Mesenchymal stem cell (in vitro differentiated cells and primary cell): ENCODE data around the gene GDPD2.
A peak's percentile ranks its signal among the peaks of the same experiment; 100 is the strongest.

Experiments used
- DNase-seq: peaks from one replicate; pipeline ENCODE4 v3.0.0-alpha.2; 2013
- H2AFZ ChIP-seq: one replicate; pipeline ENCODE4 v1.6.1; 2013; ENCODE audit warnings: low read depth, mild to moderate bottlenecking, control low read depth, inconsistent platforms, low read length, moderate library complexity
- H2AK5ac ChIP-seq: 2 replicates; pipeline ENCODE4 v1.6.1; 2013; ENCODE audit warnings: low read length, moderate library complexity, mild to moderate bottlenecking, inconsistent platforms; ENCODE audit not compliant: severe bottlenecking
- H2BK120ac ChIP-seq: one replicate; pipeline ENCODE4 v1.6.1; 2013; ENCODE audit warnings: low read depth, mild to moderate bottlenecking, inconsistent platforms, low read length, moderate library complexity
- H2BK12ac ChIP-seq, 2 experiments: one replicate each; pipeline ENCODE4 v1.6.1; 2013; ENCODE audit warnings: inconsistent platforms in 2 of 2, low read length in 2 of 2, mild to moderate bottlenecking in 2 of 2, moderate library complexity in 2 of 2, control low read depth in 1 of 2
- H2BK15ac ChIP-seq: one replicate; pipeline ENCODE4 v1.6.1; 2013; ENCODE audit warnings: mild to moderate bottlenecking, low read depth, inconsistent platforms; ENCODE audit not compliant: poor library complexity, severe bottlenecking
- H2BK5ac ChIP-seq: 2 replicates; pipeline ENCODE4 v1.6.1; 2013; ENCODE audit warnings: low read depth, mild to moderate bottlenecking, low read length, control low read depth, inconsistent platforms; ENCODE audit not compliant: poor library complexity, severe bottlenecking
- H3K14ac ChIP-seq, 2 experiments: one replicate each; pipeline ENCODE4 v1.6.1; 2013; ENCODE audit warnings: inconsistent platforms in 2 of 2, low read length in 2 of 2, control low read depth in 1 of 2, mild to moderate bottlenecking in 1 of 2, moderate library complexity in 1 of 2
- H3K18ac ChIP-seq, 2 experiments: one replicate each; pipeline ENCODE4 v1.6.1; 2013; ENCODE audit warnings: inconsistent platforms in 2 of 2, low read length in 2 of 2, control low read depth in 1 of 2, low read depth in 1 of 2, mild to moderate bottlenecking in 1 of 2
- H3K23ac ChIP-seq, 2 experiments: one replicate each; pipeline ENCODE4 v1.6.1; 2013; ENCODE audit warnings: inconsistent platforms in 2 of 2, low read length in 2 of 2, mild to moderate bottlenecking in 2 of 2, moderate library complexity in 2 of 2, control low read depth in 1 of 2
- H3K27ac ChIP-seq: 2 replicates; pipeline ENCODE4 v1.5.1; 2013; ENCODE audit warnings: mild to moderate bottlenecking, moderate library complexity, low read length, control low read depth, inconsistent platforms; ENCODE audit not compliant: poor library complexity, severe bottlenecking
- H3K27me3 ChIP-seq, 2 experiments: 2 replicates each; pipeline versions ENCODE4 v1.6.1 to v1.7.0; 2013; ENCODE audit warnings: low read length in 2 of 2, mild to moderate bottlenecking in 2 of 2, moderate library complexity in 2 of 2, control low read depth in 1 of 2, inconsistent platforms in 1 of 2; ENCODE audit not compliant: control insufficient read depth in 1 of 2, insufficient read depth in 1 of 2
- H3K36me3 ChIP-seq, 2 experiments: 2 replicates each; pipeline versions ENCODE4 v1.6.1 to v1.7.0; 2013; ENCODE audit warnings: low read length in 2 of 2, control low read depth in 1 of 2, inconsistent platforms in 1 of 2, low read depth in 1 of 2, mild to moderate bottlenecking in 1 of 2; ENCODE audit not compliant: insufficient read depth in 2 of 2, control insufficient read depth in 1 of 2
- H3K4ac ChIP-seq, 2 experiments: one replicate each; pipeline ENCODE4 v1.6.1; 2013; ENCODE audit warnings: inconsistent platforms in 2 of 2, low read length in 2 of 2, mild to moderate bottlenecking in 2 of 2, moderate library complexity in 2 of 2, control low read depth in 1 of 2, low read depth in 1 of 2
- H3K4me1 ChIP-seq: 2 replicates; pipeline ENCODE4 v1.6.1; 2013; ENCODE audit warnings: low read depth, low read length, control low read depth; ENCODE audit not compliant: control insufficient read depth, insufficient read depth
- H3K4me2 ChIP-seq: 2 replicates; pipeline ENCODE4 v1.6.1; 2013; ENCODE audit warnings: low read length, mild to moderate bottlenecking, inconsistent platforms; ENCODE audit not compliant: poor library complexity, severe bottlenecking
- H3K4me3 ChIP-seq, 2 experiments: 2 replicates each; pipeline versions ENCODE4 v1.5.1 to v1.7.0; 2013; ENCODE audit warnings: low read length in 2 of 2, mild to moderate bottlenecking in 2 of 2, control low read depth in 1 of 2, low read depth in 1 of 2; ENCODE audit not compliant: insufficient read depth in 1 of 2
- H3K79me1 ChIP-seq: replicated peaks from 2 replicates; pipeline ENCODE4 v1.6.1; 2013; ENCODE audit warnings: mild to moderate bottlenecking, control low read depth, low read length, inconsistent platforms; ENCODE audit not compliant: poor library complexity, severe bottlenecking
- H3K9ac ChIP-seq: 2 replicates; pipeline ENCODE4 v1.7.0; 2013; ENCODE audit warnings: mild to moderate bottlenecking, low read length, moderate library complexity
- H3K9me3 ChIP-seq: 2 replicates; pipeline ENCODE4 v1.7.0; 2013; ENCODE audit warnings: mild to moderate bottlenecking, low read length; ENCODE audit not compliant: control insufficient read depth
- H4K8ac ChIP-seq: one replicate; pipeline ENCODE4 v1.6.1; 2013; ENCODE audit warnings: inconsistent platforms, mild to moderate bottlenecking, low read length, moderate library complexity
- H4K91ac ChIP-seq: one replicate; pipeline ENCODE4 v1.6.1; 2013; ENCODE audit warnings: mild to moderate bottlenecking, low read length, inconsistent platforms
- whole genome bisulfite sequencing: methylation state at CpG from one replicate; pipeline ENCODE4 v1.1.7; 2013; ENCODE audit warnings: mixed read lengths; 5-methylcytosine and 5-hydroxymethylcytosine counted together

Gene GDPD2

GRCh38 chrX:70437921-70438665, 15.0 kb downstream of the GDPD2 start:
- no peak overlapping the region for H4K91ac ChIP-seq
- H3K4me1 ChIP-seq = peaks cover 7% of the 10 kb centered on the region
- no peak overlapping the region for H2BK15ac ChIP-seq
- no peak overlapping the region for H2BK120ac ChIP-seq
- 99% methylated on average over 4 of the region's 8 CpGs for WGBS
- H3K79me1 ChIP-seq = no peaks in the 10 kb centered on the region
- H3K23ac ChIP-seq = no peak overlapping the region
- no peak overlapping the region for H2AK5ac ChIP-seq
- no peak for DNase-seq
- H3K4ac ChIP-seq = no peak overlapping the region
- no peak overlapping the region for H3K14ac ChIP-seq
- no peak overlapping the region for H3K4me2 ChIP-seq
- no peak overlapping the region for H4K8ac ChIP-seq
- H3K9ac ChIP-seq = no peak overlapping the region
- H2BK12ac ChIP-seq = no peak overlapping the region
- no peak overlapping the region for H3K27ac ChIP-seq
- H3K18ac ChIP-seq = no peak overlapping the region
- no peak overlapping the region for H2AFZ ChIP-seq
- H3K4me3 ChIP-seq = no peak overlapping the region
- H3K36me3 ChIP-seq = no peaks in the 10 kb centered on the region
- no peaks in the 10 kb centered on the region for H3K9me3 ChIP-seq
- H2BK5ac ChIP-seq = no peak overlapping the region
- peaks cover 3 to 52% of the 10 kb centered on the region in 2 experiments for H3K27me3 ChIP-seq

GRCh38 chrX:70439016-70439415, 15.9 kb downstream of the GDPD2 start:
- peaks cover 8 to 61% of the 10 kb centered on the region in 2 experiments for H3K27me3 ChIP-seq
- H2BK5ac ChIP-seq = no peak overlapping the region
- no peaks in the 10 kb centered on the region for H3K36me3 ChIP-seq
- H3K4me1 ChIP-seq = peaks cover 7% of the 10 kb centered on the region
- H4K8ac ChIP-seq = no peak overlapping the region
- H3K9me3 ChIP-seq = no peaks in the 10 kb centered on the region
- H3K4ac ChIP-seq = no peak overlapping the region
- H2AK5ac ChIP-seq = no peak overlapping the region
- H2AFZ ChIP-seq = no peak overlapping the region
- no peak overlapping the region for H3K9ac ChIP-seq
- H3K18ac ChIP-seq = no peak overlapping the region
- DNase-seq = peak; percentile 5
- H3K4me2 ChIP-seq = no peak overlapping the region
- no peak overlapping the region for H3K4me3 ChIP-seq
- H2BK15ac ChIP-seq = no peak overlapping the region
- WGBS = 43% methylated on average over 1 of the region's 1 CpG
- no peak overlapping the region for H2BK12ac ChIP-seq
- no peak overlapping the region for H4K91ac ChIP-seq
- H2BK120ac ChIP-seq = no peak overlapping the region
- no peak overlapping the region for H3K27ac ChIP-seq
- H3K23ac ChIP-seq = no peak overlapping the region
- no peak overlapping the region for H3K14ac ChIP-seq
- no peaks in the 10 kb centered on the region for H3K79me1 ChIP-seq

DNA sequence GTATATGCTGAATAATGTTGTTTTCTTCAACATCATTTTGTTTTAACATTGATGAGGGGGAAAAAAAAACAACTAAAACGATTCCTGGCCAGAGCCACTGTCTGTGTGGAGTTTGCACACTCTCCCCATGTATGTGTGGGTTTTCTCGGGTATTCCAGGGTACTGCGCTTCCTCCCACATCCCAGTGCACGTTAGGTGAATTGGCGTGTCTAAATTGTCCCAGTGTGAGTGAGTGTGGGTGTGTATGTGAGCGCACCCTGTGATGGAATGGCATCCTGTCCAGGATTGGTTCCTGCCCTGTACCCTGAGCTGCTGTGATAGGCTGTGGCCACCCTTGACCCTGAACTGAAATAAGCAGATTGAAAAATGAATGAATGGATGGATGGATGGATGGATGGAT, 19.1 kb downstream of the GDPD2 start:
- no peak overlapping the region for H3K4me2 ChIP-seq
- no peak overlapping the region for H3K14ac ChIP-seq
- H3K9me3 ChIP-seq = no peaks in the 10 kb centered on the region
- H4K91ac ChIP-seq = no peak overlapping the region
- no peak overlapping the region for H3K23ac ChIP-seq
- 78% methylated on average over 6 of the region's 6 CpGs for WGBS
- H2BK120ac ChIP-seq = no peak overlapping the region
- no peak overlapping the region for H3K4ac ChIP-seq
- no peaks in the 10 kb centered on the region for H3K79me1 ChIP-seq
- H2BK15ac ChIP-seq = no peak overlapping the region
- no peak overlapping the region for H3K9ac ChIP-seq
- no peak overlapping the region for H2BK5ac ChIP-seq
- no peak overlapping the region for H4K8ac ChIP-seq
- H3K18ac ChIP-seq = no peak overlapping the region
- peaks cover 35 to 76% of the 10 kb centered on the region in 2 experiments for H3K27me3 ChIP-seq
- H3K4me3 ChIP-seq = no peak overlapping the region
- no peak overlapping the region for H2BK12ac ChIP-seq
- H3K36me3 ChIP-seq = no peaks in the 10 kb centered on the region
- DNase-seq = no peak
- H2AFZ ChIP-seq = no peak overlapping the region
- no peak overlapping the region for H3K27ac ChIP-seq
- no peak overlapping the region for H2AK5ac ChIP-seq
- peaks cover 2% of the 10 kb centered on the region for H3K4me1 ChIP-seq

DNA sequence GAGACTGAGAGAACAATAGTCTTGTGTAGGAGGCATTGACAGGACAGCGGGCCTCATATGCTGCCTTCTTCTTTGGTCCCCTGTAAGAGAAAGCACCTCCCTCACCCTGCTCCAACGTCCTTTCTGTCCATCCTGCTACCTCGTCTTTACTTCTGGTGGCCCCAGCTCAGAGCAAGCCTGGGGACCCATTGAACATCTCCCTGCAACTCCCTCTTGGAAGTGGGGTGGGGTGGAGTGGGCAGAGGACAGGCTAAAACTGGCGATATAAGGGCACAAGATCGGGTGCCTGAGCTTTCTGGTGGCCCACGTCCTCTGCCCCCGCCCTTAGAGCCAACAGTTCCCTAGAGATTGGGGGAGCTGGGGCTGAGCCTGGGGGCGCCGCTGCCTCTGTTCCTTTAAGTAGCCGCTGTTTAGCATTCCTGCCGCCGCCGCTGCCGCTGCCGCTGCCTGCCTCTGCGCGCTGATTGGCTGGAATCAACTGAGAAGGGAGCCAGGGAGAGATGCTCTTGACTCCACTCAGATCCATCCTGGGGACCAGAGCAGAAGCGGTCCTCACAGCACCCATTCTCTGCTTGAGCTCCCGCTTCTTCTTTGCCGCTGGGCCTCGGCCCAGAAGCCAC, 21.3 kb downstream of the GDPD2 start, which contains the start of gene DLG3:
Gene DLG3 (plus strand): TSS at position 510 of the 620 bp plus-strand sequence. CDS start 367 bp downstream, outside the sequence.
- no peak within 1 kb of the TSS for H3K4me3 ChIP-seq

More for the DNA sequence above, 21.3 kb downstream of the GDPD2 start, which contains the start of gene DLG3:
- H2BK120ac ChIP-seq = no peak within 1 kb of the TSS
- no peak within 1 kb of the TSS for H3K14ac ChIP-seq
- peaks cover 2% of the 10 kb centered on the region for H3K4me1 ChIP-seq
- H2BK5ac ChIP-seq = no peak within 1 kb of the TSS
- no peaks in the 10 kb centered on the region for H3K9me3 ChIP-seq
- H3K23ac ChIP-seq = no peak within 1 kb of the TSS
- H2BK12ac ChIP-seq = no peak within 1 kb of the TSS
- H3K36me3 ChIP-seq = no peaks in the 10 kb centered on the region
- no peaks in the 10 kb centered on the region for H3K79me1 ChIP-seq
- no peak within 1 kb of the TSS for H2BK15ac ChIP-seq
- no peak within 1 kb of the TSS for H4K8ac ChIP-seq
- no peak within 1 kb of the TSS for H3K27ac ChIP-seq
- peak within 1 kb of the TSS; percentile 22 for H3K4me2 ChIP-seq
- H3K27me3 ChIP-seq = peaks cover 39 to 77% of the 10 kb centered on the region in 2 experiments
- H3K9ac ChIP-seq = no peak within 1 kb of the TSS
- no peak within 1 kb of the TSS for H2AFZ ChIP-seq
- no peak within 1 kb of the TSS for H3K18ac ChIP-seq
- 17% methylated on average over 10 of the region's 21 CpGs for WGBS
- H3K4ac ChIP-seq = no peak within 1 kb of the TSS
- DNase-seq = peak; percentile 26
- H2AK5ac ChIP-seq = no peak within 1 kb of the TSS
- H4K91ac ChIP-seq = no peak within 1 kb of the TSS
